Measurements from ENCODE around the gene WDR70. TPM values are rescaled to one million over a fixed set of nuclear protein-coding genes. Genes with fewer than 3 reads are reported as not detected.

WDR70 gene
- total and polyA plus RNA-seq, 4 donors = 4.0 to 17.7 (median 14.5) TPM

DNA sequence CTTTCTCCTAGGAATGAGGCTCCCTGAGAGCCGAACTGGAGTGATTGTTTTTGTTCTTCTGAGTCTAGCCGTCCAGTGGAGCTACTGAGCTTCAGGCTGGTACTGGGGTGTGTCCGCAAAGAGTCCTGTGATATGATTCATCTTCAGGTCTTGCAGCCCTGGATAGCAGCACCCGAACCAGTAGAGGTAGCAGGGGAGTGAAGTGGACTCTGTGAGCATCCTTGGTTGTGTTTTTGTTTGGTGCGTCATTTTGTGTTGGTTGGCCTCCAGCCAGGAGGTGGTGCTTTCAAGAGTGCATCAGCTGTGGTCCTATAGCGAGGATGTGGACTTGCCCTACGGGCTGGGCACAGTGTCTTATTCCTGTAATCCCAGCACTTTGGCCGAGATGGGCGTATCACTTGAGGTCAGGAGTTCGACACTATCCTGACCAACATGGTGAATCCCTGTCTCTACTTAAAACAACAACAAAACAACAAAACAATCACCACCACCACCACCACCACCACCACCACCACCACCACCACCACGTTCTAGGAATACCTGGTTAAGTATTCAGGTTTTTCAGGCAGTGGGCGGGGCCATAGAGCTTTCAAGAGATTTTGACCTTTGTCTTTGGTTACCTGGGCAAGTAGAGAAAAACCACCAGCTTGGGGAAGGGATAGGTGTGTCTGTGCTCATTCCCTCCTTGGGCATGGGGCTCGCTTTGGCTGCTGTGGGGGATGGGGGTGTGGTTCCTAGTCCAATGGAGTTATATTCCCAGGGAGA, 154.0 kb downstream of the WDR70 start:
- Histone ChIP-seq H3K27ac (ENCODE audit: low read depth in 1 of 2, low read length in 2 of 2) (no peak overlapping the region), H3K4me3 (ENCODE audit: low read depth in 1 of 3, low read length in 3 of 3) (no peak overlapping the region), H3K27me3 (ENCODE audit: control insufficient read depth in 4 of 4, insufficient read depth in 4 of 4, low read length in 3 of 4) (no peaks in the 10 kb centered on the region), H3K4me1 (ENCODE audit: control insufficient read depth in 4 of 4, insufficient read depth in 4 of 4, low read length in 3 of 4) (no peaks in the 10 kb centered on the region), H3K9me3 (ENCODE audit: control insufficient read depth in 4 of 4, low read length in 3 of 4) (no peaks in the 10 kb centered on the region), H3K36me3 (ENCODE audit: control insufficient read depth in 4 of 4, insufficient read depth in 3 of 4, low read depth in 1 of 4, low read length in 3 of 4) (peaks cover 0 to 3% (median 0%) of the 10 kb centered on the region in 4 donors), H3K9ac (ENCODE audit: low read depth in 1 of 2, low read length in 2 of 2) (no peak overlapping the region)
- DNase-seq (ENCODE audit: low spot score) = no peak
- TF ChIP-seq NR2F2 (IDR thresholded peaks at IDR 0.05) (no peak), FOXA2 (IDR thresholded peaks at IDR 0.05) (no peak), YY1 (IDR thresholded peaks at IDR 0.05) (no peak), SP1 (IDR thresholded peaks at IDR 0.05) (no peak)
- WGBS = 97% methylated on average over 13 of the region's 13 CpGs

DNA sequence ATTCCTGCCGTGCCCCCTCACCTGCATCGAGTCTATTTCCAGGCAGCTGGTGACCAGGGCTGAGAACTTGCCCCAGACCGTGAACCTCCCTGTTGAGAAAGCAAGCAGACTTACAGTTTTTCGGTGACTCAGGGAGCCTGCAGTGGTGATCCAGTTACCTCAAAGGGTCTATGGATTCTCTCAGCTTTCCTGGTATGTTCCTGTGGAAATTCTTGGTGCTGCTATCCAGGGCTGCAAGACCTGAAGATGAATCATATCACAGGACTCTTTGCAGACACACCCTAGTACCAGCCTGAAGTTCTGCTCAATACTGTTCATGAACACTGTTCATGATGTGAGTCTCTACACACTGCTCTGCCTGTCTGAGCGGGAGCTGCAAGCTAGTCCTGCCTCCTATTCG, 154.7 kb downstream of the WDR70 start:
- Histone ChIP-seq H3K27me3 (ENCODE audit: control insufficient read depth in 4 of 4, insufficient read depth in 4 of 4, low read length in 3 of 4) (no peaks in the 10 kb centered on the region), H3K4me3 (ENCODE audit: low read depth in 1 of 3, low read length in 3 of 3) (no peak overlapping the region), H3K9me3 (ENCODE audit: control insufficient read depth in 4 of 4, low read length in 3 of 4) (no peaks in the 10 kb centered on the region), H3K9ac (ENCODE audit: low read depth in 1 of 2, low read length in 2 of 2) (no peak overlapping the region), H3K27ac (ENCODE audit: low read depth in 1 of 2, low read length in 2 of 2) (no peak overlapping the region), H3K4me1 (ENCODE audit: control insufficient read depth in 4 of 4, insufficient read depth in 4 of 4, low read length in 3 of 4) (no peaks in the 10 kb centered on the region), H3K36me3 (ENCODE audit: control insufficient read depth in 4 of 4, insufficient read depth in 3 of 4, low read depth in 1 of 4, low read length in 3 of 4) (peaks cover 0 to 3% (median 0%) of the 10 kb centered on the region in 4 donors)
- WGBS = 98% methylated on average over 6 of the region's 6 CpGs
- TF ChIP-seq EGR1 (IDR thresholded peaks at IDR 0.05; ENCODE audit: low read depth in 2 of 2) (no peak), RXRA (IDR thresholded peaks at IDR 0.05) (no peak), TAF1 (conservative IDR thresholded peaks at IDR 0.05) (no peak), HNF4G (IDR thresholded peaks at IDR 0.05) (no peak), RAD21 (IDR thresholded peaks at IDR 0.05) (no peak), NR2F2 (IDR thresholded peaks at IDR 0.05) (no peak), FOXA2 (IDR thresholded peaks at IDR 0.05) (no peak), SP1 (IDR thresholded peaks at IDR 0.05) (no peak), GABPA (IDR thresholded peaks at IDR 0.05 in 1 of 2, conservative IDR thresholded peaks at IDR 0.05 in 1 of 2) (no peak), FOXA1 (IDR thresholded peaks at IDR 0.05) (no peak), YY1 (IDR thresholded peaks at IDR 0.05) (no peak), JUND (IDR thresholded peaks at IDR 0.05) (no peak), HNF4A (conservative IDR thresholded peaks at IDR 0.05) (no peak)
- TF ChIP-seq, protein P1, sequence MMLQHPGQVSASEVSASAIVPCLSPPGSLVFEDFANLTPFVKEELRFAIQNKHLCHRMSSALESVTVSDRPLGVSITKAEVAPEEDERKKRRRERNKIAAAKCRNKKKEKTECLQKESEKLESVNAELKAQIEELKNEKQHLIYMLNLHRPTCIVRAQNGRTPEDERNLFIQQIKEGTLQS (IDR thresholded peaks at IDR 0.05) = no peak
- TF ChIP-seq, protein P2, sequence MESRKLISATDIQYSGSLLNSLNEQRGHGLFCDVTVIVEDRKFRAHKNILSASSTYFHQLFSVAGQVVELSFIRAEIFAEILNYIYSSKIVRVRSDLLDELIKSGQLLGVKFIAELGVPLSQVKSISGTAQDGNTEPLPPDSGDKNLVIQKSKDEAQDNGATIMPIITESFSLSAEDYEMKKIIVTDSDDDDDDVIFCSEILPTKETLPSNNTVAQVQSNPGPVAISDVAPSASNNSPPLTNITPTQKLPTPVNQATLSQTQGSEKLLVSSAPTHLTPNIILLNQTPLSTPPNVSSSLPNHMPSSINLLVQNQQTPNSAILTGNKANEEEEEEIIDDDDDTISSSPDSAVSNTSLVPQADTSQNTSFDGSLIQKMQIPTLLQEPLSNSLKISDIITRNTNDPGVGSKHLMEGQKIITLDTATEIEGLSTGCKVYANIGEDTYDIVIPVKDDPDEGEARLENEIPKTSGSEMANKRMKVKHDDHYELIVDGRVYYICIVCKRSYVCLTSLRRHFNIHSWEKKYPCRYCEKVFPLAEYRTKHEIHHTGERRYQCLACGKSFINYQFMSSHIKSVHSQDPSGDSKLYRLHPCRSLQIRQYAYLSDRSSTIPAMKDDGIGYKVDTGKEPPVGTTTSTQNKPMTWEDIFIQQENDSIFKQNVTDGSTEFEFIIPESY (IDR thresholded peaks at IDR 0.05) = no peak
- TF ChIP-seq, protein P3, sequence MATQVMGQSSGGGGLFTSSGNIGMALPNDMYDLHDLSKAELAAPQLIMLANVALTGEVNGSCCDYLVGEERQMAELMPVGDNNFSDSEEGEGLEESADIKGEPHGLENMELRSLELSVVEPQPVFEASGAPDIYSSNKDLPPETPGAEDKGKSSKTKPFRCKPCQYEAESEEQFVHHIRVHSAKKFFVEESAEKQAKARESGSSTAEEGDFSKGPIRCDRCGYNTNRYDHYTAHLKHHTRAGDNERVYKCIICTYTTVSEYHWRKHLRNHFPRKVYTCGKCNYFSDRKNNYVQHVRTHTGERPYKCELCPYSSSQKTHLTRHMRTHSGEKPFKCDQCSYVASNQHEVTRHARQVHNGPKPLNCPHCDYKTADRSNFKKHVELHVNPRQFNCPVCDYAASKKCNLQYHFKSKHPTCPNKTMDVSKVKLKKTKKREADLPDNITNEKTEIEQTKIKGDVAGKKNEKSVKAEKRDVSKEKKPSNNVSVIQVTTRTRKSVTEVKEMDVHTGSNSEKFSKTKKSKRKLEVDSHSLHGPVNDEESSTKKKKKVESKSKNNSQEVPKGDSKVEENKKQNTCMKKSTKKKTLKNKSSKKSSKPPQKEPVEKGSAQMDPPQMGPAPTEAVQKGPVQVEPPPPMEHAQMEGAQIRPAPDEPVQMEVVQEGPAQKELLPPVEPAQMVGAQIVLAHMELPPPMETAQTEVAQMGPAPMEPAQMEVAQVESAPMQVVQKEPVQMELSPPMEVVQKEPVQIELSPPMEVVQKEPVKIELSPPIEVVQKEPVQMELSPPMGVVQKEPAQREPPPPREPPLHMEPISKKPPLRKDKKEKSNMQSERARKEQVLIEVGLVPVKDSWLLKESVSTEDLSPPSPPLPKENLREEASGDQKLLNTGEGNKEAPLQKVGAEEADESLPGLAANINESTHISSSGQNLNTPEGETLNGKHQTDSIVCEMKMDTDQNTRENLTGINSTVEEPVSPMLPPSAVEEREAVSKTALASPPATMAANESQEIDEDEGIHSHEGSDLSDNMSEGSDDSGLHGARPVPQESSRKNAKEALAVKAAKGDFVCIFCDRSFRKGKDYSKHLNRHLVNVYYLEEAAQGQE (IDR thresholded peaks at IDR 0.05) = no peak
- TF ChIP-seq, protein P4, sequence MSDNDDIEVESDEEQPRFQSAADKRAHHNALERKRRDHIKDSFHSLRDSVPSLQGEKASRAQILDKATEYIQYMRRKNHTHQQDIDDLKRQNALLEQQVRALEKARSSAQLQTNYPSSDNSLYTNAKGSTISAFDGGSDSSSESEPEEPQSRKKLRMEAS (IDR thresholded peaks at IDR 0.05) = no peak
- TF ChIP-seq, protein P5, sequence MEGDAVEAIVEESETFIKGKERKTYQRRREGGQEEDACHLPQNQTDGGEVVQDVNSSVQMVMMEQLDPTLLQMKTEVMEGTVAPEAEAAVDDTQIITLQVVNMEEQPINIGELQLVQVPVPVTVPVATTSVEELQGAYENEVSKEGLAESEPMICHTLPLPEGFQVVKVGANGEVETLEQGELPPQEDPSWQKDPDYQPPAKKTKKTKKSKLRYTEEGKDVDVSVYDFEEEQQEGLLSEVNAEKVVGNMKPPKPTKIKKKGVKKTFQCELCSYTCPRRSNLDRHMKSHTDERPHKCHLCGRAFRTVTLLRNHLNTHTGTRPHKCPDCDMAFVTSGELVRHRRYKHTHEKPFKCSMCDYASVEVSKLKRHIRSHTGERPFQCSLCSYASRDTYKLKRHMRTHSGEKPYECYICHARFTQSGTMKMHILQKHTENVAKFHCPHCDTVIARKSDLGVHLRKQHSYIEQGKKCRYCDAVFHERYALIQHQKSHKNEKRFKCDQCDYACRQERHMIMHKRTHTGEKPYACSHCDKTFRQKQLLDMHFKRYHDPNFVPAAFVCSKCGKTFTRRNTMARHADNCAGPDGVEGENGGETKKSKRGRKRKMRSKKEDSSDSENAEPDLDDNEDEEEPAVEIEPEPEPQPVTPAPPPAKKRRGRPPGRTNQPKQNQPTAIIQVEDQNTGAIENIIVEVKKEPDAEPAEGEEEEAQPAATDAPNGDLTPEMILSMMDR (IDR thresholded peaks at IDR 0.05; ENCODE audit: low read depth, low read length, missing input control) = no peak
- DNase-seq (ENCODE audit: low spot score) = no peak

Measured in liver (tissue), 9 donors.